ENCODE measurements around the gene NFKBIE. TPM values are rescaled to one million over a fixed set of nuclear protein-coding genes. Genes with fewer than 3 reads are reported as not detected.

NFKBIE gene
- total RNA-seq, 2 experiments from 2014 or later: 22.7 to 24.8 TPM

- Mint-ChIP-seq H3K4me1 (peaks cover 22% of the 10 kb centered on the region), H3K27ac (no peak overlapping the region), H3K36me3 (no peaks in the 10 kb centered on the region), H3K4me3 (no peak overlapping the region), H3K9me3 (no peaks in the 10 kb centered on the region), H3K27me3 (peaks cover 13% of the 10 kb centered on the region)
- no peak for DNase-seq
Observed at GRCh38 chr6:44217332-44218143, 47.8 kb downstream of the NFKBIE start.

- no peak within 1 kb of the TSS for H3K27ac Mint-ChIP-seq
- no peaks in the 10 kb centered on the region for H3K36me3 Mint-ChIP-seq
- peaks cover 16% of the 10 kb centered on the region for H3K4me1 Mint-ChIP-seq
- no peaks in the 10 kb centered on the region for H3K9me3 Mint-ChIP-seq
- H3K4me3 Mint-ChIP-seq: no peak within 1 kb of the TSS
- DNase-seq: no peak
- H3K27me3 Mint-ChIP-seq: peaks cover 12% of the 10 kb centered on the region
Observed at GRCh38 chr6:44216677-44217331, 48.5 kb downstream of the NFKBIE start, which contains the start of gene MYMX. TSS of gene MYMX (plus strand) at chr6:44216926. CDS start at chr6:44217472, 546 bp downstream.

- Mint-ChIP-seq H3K4me1 (peaks cover 6% of the 10 kb centered on the region), H3K9me3 (no peaks in the 10 kb centered on the region), H3K27ac (no peak overlapping the region), H3K27me3 (peaks cover 12% of the 10 kb centered on the region), H3K4me3 (no peak overlapping the region), H3K36me3 (no peaks in the 10 kb centered on the region)
- DNase-seq: no peak
Observed at GRCh38 chr6:44214307-44214706, 51.0 kb downstream of the NFKBIE start.

GRCh38 chr6:44211284-44211683, 54.1 kb downstream of the NFKBIE start:
- no peaks in the 10 kb centered on the region for H3K4me1 Mint-ChIP-seq
- no peaks in the 10 kb centered on the region for H3K9me3 Mint-ChIP-seq
- no peak overlapping the region for H3K27ac Mint-ChIP-seq
- H3K4me3 Mint-ChIP-seq: no peak overlapping the region
- peaks cover 4% of the 10 kb centered on the region for H3K27me3 Mint-ChIP-seq
- DNase-seq: no peak
- no peaks in the 10 kb centered on the region for H3K36me3 Mint-ChIP-seq

Other genes starting within 250 kb of the NFKBIE start
- gene MRPL14, start 138.1 kb downstream of the NFKBIE start, total RNA-seq: 10 to 100 TPM; 58.5 to 60.8 TPM
- gene TMEM63B, start 138.0 kb downstream of the NFKBIE start, total RNA-seq: 10 to 100 TPM; 11.7 to 12.1 TPM
- gene CAPN11, start 106.7 kb downstream of the NFKBIE start, total RNA-seq: under 1 TPM; 0.12 to 0.25 TPM
- gene MYMX, start 48.6 kb downstream of the NFKBIE start, total RNA-seq: not detected
- gene SLC29A1, start 42.0 kb downstream of the NFKBIE start, total RNA-seq: 100 to 1,000 TPM in 1 of 2 experiments, 10 to 100 TPM in 1; 92.5 to 102 TPM
- 1,000 to 10,000 TPM; 2,498 to 2,524 TPM for gene HSP90AB1, start 18.4 kb downstream of the NFKBIE start, total RNA-seq
- 10 to 100 TPM; 22.8 to 24.9 TPM for gene SLC35B2, start 8.0 kb downstream of the NFKBIE start, total RNA-seq
- not detected for gene TMEM151B, start 4.9 kb upstream of the NFKBIE start, total RNA-seq
- gene AARS2, start 47.8 kb upstream of the NFKBIE start, total RNA-seq: 10 to 100 TPM; 20.5 to 22.0 TPM
- not detected for gene SPATS1, start 77.1 kb upstream of the NFKBIE start, total RNA-seq
- gene CDC5L, start 122.2 kb upstream of the NFKBIE start, total RNA-seq: 10 to 100 TPM; 26.9 to 27.7 TPM